GM12878 (cell line): ENCODE results near the gene VEGFB. TPM values are rescaled to one million over a fixed set of nuclear protein-coding genes. Genes with fewer than 3 reads are reported as not detected.

ENCODE experiments used
- BHLHE40 ChIP-seq, 2 experiments: fragments of 450-650 bp in 1 of 2; IDR thresholded peaks; 2 replicates each; pipeline ENCODE4 v1.6.1; 2011 to 2017; ENCODE audit warnings: low read depth in 2 of 2, borderline replicate concordance in 1 of 2, improper control_type of control experiment in 1 of 2, low read length in 1 of 2, mild to moderate bottlenecking in 1 of 2
- DPF2 ChIP-seq: fragments of 450-650 bp; IDR thresholded peaks from 2 replicates; pipeline ENCODE4 v1.6.1; 2017; ENCODE audit warnings: mild to moderate bottlenecking
- EGR1 ChIP-seq, 2 experiments: IDR thresholded peaks; 1 replicate in 1 of 2; 2 replicates in 1 of 2; pipeline ENCODE4 v1.6.1; 2011 to 2012; ENCODE audit warnings: low read depth in 2 of 2, low read length in 2 of 2, borderline replicate concordance in 1 of 2, mild to moderate bottlenecking in 1 of 2, moderate library complexity in 1 of 2
- KLF5 ChIP-seq: fragments of 450-650 bp; IDR thresholded peaks from 2 replicates; pipeline ENCODE4 v1.6.1; 2014; ENCODE audit warnings: mild to moderate bottlenecking; ENCODE audit not compliant: partially characterized antibody
- LARP7 ChIP-seq: fragments of 450-650 bp; IDR thresholded peaks from 2 replicates; pipeline ENCODE4 v1.6.1; 2017; ENCODE audit warnings: mild to moderate bottlenecking
- MEF2A ChIP-seq: IDR thresholded peaks from 2 replicates; pipeline ENCODE4 v1.6.1; 2011; ENCODE audit warnings: low read depth, mild to moderate bottlenecking, low read length, moderate library complexity; ENCODE audit not compliant: insufficient read depth
- MEF2B ChIP-seq: fragments of 450-650 bp; IDR thresholded peaks from 2 replicates; pipeline ENCODE4 v1.6.1; 2018; ENCODE audit warnings: mild to moderate bottlenecking, moderate library complexity; ENCODE audit not compliant: partially characterized antibody, poor library complexity, severe bottlenecking
- NKRF ChIP-seq: fragments of 450-650 bp; conservative IDR thresholded peaks from 2 replicates; pipeline ENCODE4 v1.6.1; 2017; ENCODE audit warnings: mild to moderate bottlenecking, moderate library complexity
- NR2F1 ChIP-seq: fragments of 450-650 bp; conservative IDR thresholded peaks from 2 replicates; pipeline ENCODE4 v1.6.1; 2017; ENCODE audit warnings: mild to moderate bottlenecking
- PML ChIP-seq: IDR thresholded peaks from 2 replicates; pipeline ENCODE4 v1.6.1; 2012; ENCODE audit warnings: low read length, inconsistent platforms
- REST ChIP-seq: IDR thresholded peaks from 2 replicates; pipeline ENCODE4 v1.6.1; 2012; ENCODE audit warnings: mild to moderate bottlenecking, low read depth, low read length
- SMAD1 ChIP-seq: fragments of 450-650 bp; IDR thresholded peaks from 2 replicates; pipeline ENCODE4 v1.6.1; 2018; ENCODE audit warnings: mild to moderate bottlenecking, low read depth; ENCODE audit not compliant: partially characterized antibody
- SMARCA5 ChIP-seq: fragments of 450-650 bp; IDR thresholded peaks from 2 replicates; pipeline ENCODE4 v1.6.1; 2017; ENCODE audit warnings: mild to moderate bottlenecking
- SUZ12 ChIP-seq: fragments of 200-600 bp; sonication (generic); IDR thresholded peaks from one replicate; pipeline ENCODE4 v1.6.1; 2018; ENCODE audit warnings: antibody characterized with exemption, mild to moderate bottlenecking; ENCODE audit not compliant: unreplicated experiment
- USF1 ChIP-seq: IDR thresholded peaks from 2 replicates; pipeline ENCODE4 v1.6.1; 2011; ENCODE audit warnings: borderline replicate concordance, low read depth, mild to moderate bottlenecking, moderate library complexity, mixed read lengths, low read length; ENCODE audit not compliant: insufficient read depth; ENCODE audit errors: extremely low read length
- YBX1 ChIP-seq: fragments of 450-650 bp; IDR thresholded peaks from 2 replicates; pipeline ENCODE4 v1.6.1; 2016; ENCODE audit warnings: antibody characterized with exemption
- ZNF274 ChIP-seq: IDR thresholded peaks from one replicate; pipeline ENCODE4 v1.8.0; 2011; ENCODE audit not compliant: insufficient read length, insufficient read depth
- ZNF687 ChIP-seq: fragments of 450-650 bp; IDR thresholded peaks from 2 replicates; pipeline ENCODE4 v1.6.1; 2017; ENCODE audit warnings: mild to moderate bottlenecking, moderate library complexity
- polyA plus RNA-seq, 11 experiments: library from polyadenylated mRNA; depleted of rRNA in 4 of 11; unstranded in 6 of 11; stranded (reverse) in 5 of 11; fragments of >200 nt; fragmentation: Nextera tagmentation in 4 of 11; fragmentation: Illumina TruSeq in 1 of 11; extraction: Ambion mirVana in 4 of 11; extraction: Trizol in 1 of 11; gene quantifications; 1 replicate in 1 of 11; 2 replicates in 10 of 11; pipeline versions ENCODE4 v1.2.1 to v1.2.3, GENCODE V29; 2011 to 2016; ENCODE audit warnings: inconsistent platforms in 2 of 11, missing spikeins in 2 of 11, low read depth in 1 of 11
- total RNA-seq, 4 experiments: library from RNA; depleted of rRNA in 3 of 4; stranded (reverse); fragments of >200 nt in 3 of 4; fragmentation: Illumina TruSeq in 1 of 4; extraction: Trizol in 1 of 4; gene quantifications; 2 replicates each; pipeline versions ENCODE4 v1.2.1 to v1.2.3, GENCODE V29; 2013 to 2021

The VEGFB gene
- total and polyA plus RNA-seq, 10 of the 15 experiments (the other 5 are each of a cell fraction or from before 2014, with no cell fraction given) = 7.0 to 75.8 (median 20.3) TPM

- TF ChIP-seq ZNF687 (0 out of 2 replicates have a peak, but pooled peaks have one; percentile 27), NKRF (peak; percentile 78), NR2F1 (peak; percentile 47), PML (no peak), LARP7 (peak; percentile 58; the same call in 1 of the 2 replicates), BHLHE40 (IDR thresholded peaks at IDR 0.05; ENCODE audit: borderline replicate concordance in 1 of 2, low read depth in 2 of 2, low read length in 1 of 2) (peak in 1 of 2 experiments; percentile 83; a peak in 2 of 4 replicates), SMAD1 (no peak), DPF2 (peak; percentile 48), MEF2B (peak; percentile 73), YBX1 (no peak), ZNF274 (no peak), REST (no peak), USF1 (no peak), EGR1 (IDR thresholded peaks at IDR 0.05; ENCODE audit: borderline replicate concordance in 1 of 2, low read depth in 2 of 2, low read length in 2 of 2) (no peak), KLF5 (no peak), SUZ12 (no peak), SMARCA5 (0 out of 2 replicates have a peak, but pooled peaks have one; percentile 59), MEF2A (no peak)
These were observed 429 bp downstream of the VEGFB start (continued) for GRCh38 chr11:64234647-64235379.
